H9 (cell line): ENCODE results near the gene NUDT16. TPM values are rescaled to one million over a fixed set of nuclear protein-coding genes. Genes with fewer than 3 reads are reported as not detected.

Experiments
- DNase-seq: peaks from one replicate; pipeline ENCODE4 v3.0.0-alpha.2; 2017
- H2AFZ ChIP-seq: one replicate; pipeline ENCODE4 v1.6.1; 2013; ENCODE audit warnings: mild to moderate bottlenecking, low read length, control low read depth, moderate library complexity
- H2AK5ac ChIP-seq: 2 replicates; pipeline ENCODE4 v1.6.1; 2013; ENCODE audit warnings: low read length, control low read depth, mixed read lengths; ENCODE audit not compliant: insufficient read length
- H2BK120ac ChIP-seq: one replicate; pipeline ENCODE4 v1.6.1; 2013; ENCODE audit warnings: low read depth, mild to moderate bottlenecking, low read length, control low read depth, inconsistent platforms; ENCODE audit not compliant: poor library complexity, severe bottlenecking
- H2BK12ac ChIP-seq: 2 replicates; pipeline ENCODE4 v1.6.1; 2013; ENCODE audit warnings: low read length, control low read depth, mixed read lengths, low read depth; ENCODE audit not compliant: insufficient read length
- H2BK15ac ChIP-seq: 2 replicates; pipeline ENCODE4 v1.6.1; 2013; ENCODE audit warnings: low read depth, low read length, control low read depth
- H2BK20ac ChIP-seq: one replicate; pipeline ENCODE4 v1.6.1; 2013; ENCODE audit warnings: low read depth, mild to moderate bottlenecking, low read length, control low read depth, inconsistent platforms; ENCODE audit not compliant: poor library complexity, severe bottlenecking
- H2BK5ac ChIP-seq: 2 replicates; pipeline ENCODE4 v1.6.1; 2013; ENCODE audit warnings: low read length, control low read depth, mixed read lengths; ENCODE audit not compliant: insufficient read length
- H3K14ac ChIP-seq: 2 replicates; pipeline ENCODE4 v1.6.1; 2013; ENCODE audit warnings: low read length, control low read depth; ENCODE audit not compliant: insufficient read depth
- H3K18ac ChIP-seq: 2 replicates; pipeline ENCODE4 v1.6.1; 2013; ENCODE audit warnings: low read depth, mild to moderate bottlenecking, mixed read lengths, low read length, control low read depth; ENCODE audit not compliant: insufficient read length
- H3K23ac ChIP-seq: 2 replicates; pipeline ENCODE4 v1.6.1; 2013; ENCODE audit warnings: low read length, control low read depth, mixed read lengths, low read depth; ENCODE audit not compliant: insufficient read length
- H3K23me2 ChIP-seq: 2 replicates; pipeline ENCODE4 v1.6.1; 2013; ENCODE audit warnings: low read depth, mild to moderate bottlenecking, mixed read lengths, low read length, control low read depth; ENCODE audit not compliant: insufficient read length, poor library complexity, severe bottlenecking
- H3K27ac ChIP-seq: 2 replicates; pipeline ENCODE4 v1.5.1; 2013; ENCODE audit warnings: low read length, control low read depth, mixed read lengths, low read depth; ENCODE audit not compliant: insufficient read length
- H3K27me3 ChIP-seq: 2 replicates; pipeline ENCODE4 v1.6.1; 2013; ENCODE audit warnings: low read length, control low read depth, inconsistent platforms; ENCODE audit not compliant: insufficient read depth
- H3K4ac ChIP-seq: 2 replicates; pipeline ENCODE4 v1.6.1; 2013; ENCODE audit warnings: low read depth, mild to moderate bottlenecking, control low read depth, inconsistent platforms, low read length, moderate library complexity
- H3K4me1 ChIP-seq: 2 replicates; pipeline ENCODE4 v1.6.1; 2013; ENCODE audit warnings: low read length, control low read depth, inconsistent platforms; ENCODE audit not compliant: insufficient read depth
- H3K4me2 ChIP-seq: 2 replicates; pipeline ENCODE4 v1.6.1; 2013; ENCODE audit warnings: low read length, control low read depth, mixed read lengths; ENCODE audit not compliant: insufficient read length, insufficient read depth
- H3K56ac ChIP-seq: 2 replicates; pipeline ENCODE4 v1.6.1; 2013; ENCODE audit warnings: low read depth, mild to moderate bottlenecking, mixed read lengths, low read length, control low read depth; ENCODE audit not compliant: insufficient read length
- H3K79me1 ChIP-seq: 2 replicates; pipeline ENCODE4 v1.6.1; 2013; ENCODE audit warnings: low read depth, mild to moderate bottlenecking, moderate library complexity, low read length, control low read depth, inconsistent platforms; ENCODE audit not compliant: insufficient read depth, poor library complexity, severe bottlenecking
- H3K79me2 ChIP-seq: 2 replicates; pipeline ENCODE4 v1.6.1; 2013; ENCODE audit warnings: low read length, control low read depth, inconsistent platforms; ENCODE audit not compliant: insufficient read depth
- H3K9ac ChIP-seq: 2 replicates; pipeline ENCODE4 v1.6.1; 2013; ENCODE audit warnings: low read length, control low read depth, mixed read lengths; ENCODE audit not compliant: insufficient read length; ENCODE audit errors: extremely low read depth
- H3K9me3 ChIP-seq: one replicate; pipeline ENCODE4 v1.6.1; 2013; ENCODE audit warnings: low read depth, low read length, inconsistent platforms; ENCODE audit not compliant: control insufficient read depth
- H3T11ph ChIP-seq: one replicate; pipeline ENCODE4 v1.6.1; 2013; ENCODE audit warnings: mild to moderate bottlenecking, low read length, control low read depth, inconsistent platforms
- H4K20me1 ChIP-seq: one replicate; pipeline ENCODE4 v1.6.1; 2013; ENCODE audit not compliant: control insufficient read depth, insufficient read length, insufficient read depth
- H4K5ac ChIP-seq: 2 replicates; pipeline ENCODE4 v1.6.1; 2013; ENCODE audit warnings: low read depth, mild to moderate bottlenecking, mixed read lengths, low read length, control low read depth; ENCODE audit not compliant: insufficient read length
- H4K8ac ChIP-seq: replicated peaks from 2 replicates; pipeline ENCODE4 v1.6.1; 2013; ENCODE audit warnings: low read length, control low read depth, mixed read lengths, low read depth; ENCODE audit not compliant: insufficient read length
- H4K91ac ChIP-seq: 2 replicates; pipeline ENCODE4 v1.6.1; 2013; ENCODE audit warnings: low read depth, mild to moderate bottlenecking, moderate library complexity, mixed read lengths, low read length, control low read depth; ENCODE audit not compliant: insufficient read length
- H3K27ac Mint-ChIP-seq, 3 experiments: 2 replicates in 2 of 3; 3 replicates in 1 of 3; pipeline ENCODE4 v1.8.0; 2020 to 2021; ENCODE audit warnings: mixed read lengths in 3 of 3, mild to moderate bottlenecking in 1 of 3, moderate library complexity in 1 of 3
- H3K27me3 Mint-ChIP-seq: 2 replicates; pipeline ENCODE4 v1.8.0; 2021; ENCODE audit warnings: low read depth, mild to moderate bottlenecking, moderate library complexity, mixed read lengths
- H3K36me3 Mint-ChIP-seq, 3 experiments: 2 replicates in 2 of 3; 3 replicates in 1 of 3; pipeline ENCODE4 v1.8.0; 2020 to 2021; ENCODE audit warnings: low read depth in 3 of 3, mixed read lengths in 3 of 3; ENCODE audit not compliant: insufficient read depth in 1 of 3
- H3K4me1 Mint-ChIP-seq, 2 experiments: 2 replicates each; pipeline ENCODE4 v1.8.0; 2020; ENCODE audit warnings: mixed read lengths in 2 of 2
- H3K4me3 Mint-ChIP-seq, 2 experiments: 2 replicates in 1 of 2; 3 replicates in 1 of 2; pipeline ENCODE4 v1.8.0; 2020 to 2021; ENCODE audit warnings: mild to moderate bottlenecking in 2 of 2, mixed read lengths in 2 of 2, moderate library complexity in 1 of 2
- H3K9me3 Mint-ChIP-seq, 2 experiments: 2 replicates in 1 of 2; 3 replicates in 1 of 2; pipeline ENCODE4 v1.8.0; 2020; ENCODE audit warnings: mild to moderate bottlenecking in 2 of 2, mixed read lengths in 2 of 2, moderate library complexity in 1 of 2
- WGBS: extraction: QIAGEN DNeasy Blood & Tissue Kit; methylation state at CpG from one replicate; pipeline ENCODE4 v1.1.7; 2013; ENCODE audit warnings: missing lambda C conversion rate, low lambda C conversion rate, mixed read lengths; ENCODE audit not compliant: insufficient read length; ENCODE audit errors: extremely low coverage; 5-methylcytosine and 5-hydroxymethylcytosine counted together
- total RNA-seq: library from RNA; stranded (reverse); gene quantifications from 2 replicates; pipeline ENCODE4 v1.2.1, GENCODE V29; 2021
- TF ChIP-seq, protein P1 (sequence below): fragments of 200-600 bp; sonication (generic); conservative IDR thresholded peaks from 3 replicates; pipeline ENCODE4 v1.8.0; 2021; ENCODE audit warnings: antibody characterized with exemption, mild to moderate bottlenecking

NUDT16 gene
- total RNA-seq, 1 experiment from 2014 or later: 18.2 TPM

- Mint-ChIP-seq H3K36me3 (no peaks in the 10 kb centered on the region; a peak in 4 of 7 replicates), H3K4me3 (no peak overlapping the region), H3K9me3 (peaks cover 4 to 11% of the 10 kb centered on the region in 2 experiments; a peak in 4 of 5 replicates), H3K27ac (no peak overlapping the region), H3K4me1 (peaks cover 2% of the 10 kb centered on the region in 2 experiments; a peak in 2 of 4 replicates), H3K27me3 (no peaks in the 10 kb centered on the region)
- TF ChIP-seq, protein P1, sequence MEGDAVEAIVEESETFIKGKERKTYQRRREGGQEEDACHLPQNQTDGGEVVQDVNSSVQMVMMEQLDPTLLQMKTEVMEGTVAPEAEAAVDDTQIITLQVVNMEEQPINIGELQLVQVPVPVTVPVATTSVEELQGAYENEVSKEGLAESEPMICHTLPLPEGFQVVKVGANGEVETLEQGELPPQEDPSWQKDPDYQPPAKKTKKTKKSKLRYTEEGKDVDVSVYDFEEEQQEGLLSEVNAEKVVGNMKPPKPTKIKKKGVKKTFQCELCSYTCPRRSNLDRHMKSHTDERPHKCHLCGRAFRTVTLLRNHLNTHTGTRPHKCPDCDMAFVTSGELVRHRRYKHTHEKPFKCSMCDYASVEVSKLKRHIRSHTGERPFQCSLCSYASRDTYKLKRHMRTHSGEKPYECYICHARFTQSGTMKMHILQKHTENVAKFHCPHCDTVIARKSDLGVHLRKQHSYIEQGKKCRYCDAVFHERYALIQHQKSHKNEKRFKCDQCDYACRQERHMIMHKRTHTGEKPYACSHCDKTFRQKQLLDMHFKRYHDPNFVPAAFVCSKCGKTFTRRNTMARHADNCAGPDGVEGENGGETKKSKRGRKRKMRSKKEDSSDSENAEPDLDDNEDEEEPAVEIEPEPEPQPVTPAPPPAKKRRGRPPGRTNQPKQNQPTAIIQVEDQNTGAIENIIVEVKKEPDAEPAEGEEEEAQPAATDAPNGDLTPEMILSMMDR: no peak
- no peak overlapping the region for H3K23ac ChIP-seq
- H3T11ph ChIP-seq: no peak overlapping the region
- H4K5ac ChIP-seq: no peak overlapping the region
- H3K9ac ChIP-seq: no peak overlapping the region
- H2BK120ac ChIP-seq: no peak overlapping the region
- H3K4ac ChIP-seq: no peak overlapping the region
- H2BK15ac ChIP-seq: no peak overlapping the region
- no peak overlapping the region for H2BK12ac ChIP-seq
- no peaks in the 10 kb centered on the region for H3K27me3 ChIP-seq
- no peaks in the 10 kb centered on the region for H3K79me2 ChIP-seq
- no peak overlapping the region for H3K18ac ChIP-seq
- no peak overlapping the region for H2AFZ ChIP-seq
- no peaks in the 10 kb centered on the region for H3K23me2 ChIP-seq
- no CpG with 5 or more reads among the region's 3 CpGs for WGBS
- H3K27ac ChIP-seq: no peak overlapping the region
- no peaks in the 10 kb centered on the region for H3K9me3 ChIP-seq
- DNase-seq: no peak
- H3K79me1 ChIP-seq: no peaks in the 10 kb centered on the region
- H4K8ac ChIP-seq: no peak overlapping the region
- H2BK5ac ChIP-seq: no peak overlapping the region
- no peak overlapping the region for H3K4me2 ChIP-seq
- no peaks in the 10 kb centered on the region for H3K4me1 ChIP-seq
- no peak overlapping the region for H3K14ac ChIP-seq
- H4K91ac ChIP-seq: no peak overlapping the region
- H4K20me1 ChIP-seq: no peaks in the 10 kb centered on the region
- no peak overlapping the region for H2AK5ac ChIP-seq
- no peak overlapping the region for H3K56ac ChIP-seq
- H2BK20ac ChIP-seq: no peak overlapping the region
Observed at GRCh38 chr3:131401978-131402377, 20.4 kb downstream of the NUDT16 start.
